Hepatocyte (in vitro differentiated cells): Measurements from ENCODE around the gene PGC. TPM values are rescaled to one million over a fixed set of nuclear protein-coding genes. Genes with fewer than 3 reads are reported as not detected.

Source experiments
- DNase-seq: peaks from one replicate; pipeline ENCODE4 v3.0.0-alpha.2; 2016; ENCODE audit warnings: low spot score
- H2AFZ ChIP-seq: fragments of 200-600 bp; sonication (generic); 2 replicates; pipeline ENCODE4 v1.6.0; 2016; ENCODE audit warnings: antibody characterized with exemption, mild to moderate bottlenecking
- H3K27ac ChIP-seq: fragments of 200-600 bp; sonication (generic); 2 replicates; pipeline ENCODE4 v1.5.1; 2016; ENCODE audit warnings: mild to moderate bottlenecking
- H3K27me3 ChIP-seq: fragments of 200-600 bp; sonication (generic); 2 replicates; pipeline ENCODE4 v1.6.1; 2016
- H3K36me3 ChIP-seq: fragments of 200-600 bp; sonication (generic); replicated peaks from 2 replicates; pipeline ENCODE4 v1.5.1; 2016; ENCODE audit warnings: low read depth; ENCODE audit not compliant: insufficient read depth
- H3K4me1 ChIP-seq: fragments of 200-600 bp; sonication (generic); 2 replicates; pipeline ENCODE4 v1.5.1; 2016; ENCODE audit warnings: mild to moderate bottlenecking, moderate library complexity; ENCODE audit not compliant: insufficient read depth
- H3K4me2 ChIP-seq: fragments of 200-600 bp; sonication (generic); 2 replicates; pipeline ENCODE4 v1.6.0; 2016
- H3K4me3 ChIP-seq: fragments of 200-600 bp; sonication (generic); 2 replicates; pipeline ENCODE4 v1.5.1; 2016; ENCODE audit warnings: mild to moderate bottlenecking
- H3K79me2 ChIP-seq: fragments of 200-600 bp; sonication (generic); 2 replicates; pipeline ENCODE4 v1.6.0; 2017; ENCODE audit warnings: mild to moderate bottlenecking
- H3K9me2 ChIP-seq: fragments of 200-600 bp; sonication (generic); replicated peaks from 2 replicates; pipeline ENCODE4 v1.6.0; 2017; ENCODE audit warnings: mild to moderate bottlenecking; ENCODE audit not compliant: insufficient read depth
- H3K9me3 ChIP-seq: fragments of 200-600 bp; sonication (generic); 2 replicates; pipeline ENCODE4 v1.5.1; 2016; ENCODE audit warnings: low read depth, mild to moderate bottlenecking
- H4K20me1 ChIP-seq: fragments of 200-600 bp; sonication (generic); 2 replicates; pipeline ENCODE4 v1.6.0; 2016; ENCODE audit warnings: mild to moderate bottlenecking; ENCODE audit not compliant: insufficient read depth, poor library complexity, severe bottlenecking
- EZH2 ChIP-seq: fragments of 200-600 bp; sonication (generic); IDR thresholded peaks from 2 replicates; pipeline ENCODE4 v1.6.1; 2016; ENCODE audit warnings: antibody characterized with exemption, mild to moderate bottlenecking, borderline replicate concordance
- EZH2phosphoT487 ChIP-seq: fragments of 200-600 bp; sonication (generic); IDR thresholded peaks from one replicate; pipeline ENCODE4 v1.6.1; 2018; ENCODE audit warnings: antibody characterized with exemption, mild to moderate bottlenecking, low read depth, moderate library complexity; ENCODE audit not compliant: unreplicated experiment, severe bottlenecking
- WGBS: methylation state at CpG from one replicate; pipeline ENCODE4 v1.1.6; 2016; ENCODE audit warnings: low lambda C conversion rate; ENCODE audit errors: missing lambda C conversion rate; 5-methylcytosine and 5-hydroxymethylcytosine counted together
- polyA plus RNA-seq: library from polyadenylated mRNA; unstranded; fragments of >200 nt; fragmentation: Nextera tagmentation; extraction: Ambion mirVana; gene quantifications from 2 replicates; pipeline ENCODE4 v1.2.1, GENCODE V29; 2016
- total RNA-seq: library from RNA; depleted of rRNA; stranded (reverse); fragments of >200 nt; gene quantifications from 2 replicates; pipeline ENCODE4 v1.2.3, GENCODE V29; 2014
- TF ChIP-seq, protein P1 (sequence below): fragments of 200-600 bp; sonication (generic); IDR thresholded peaks from 2 replicates; pipeline ENCODE4 v1.5.1; 2016; ENCODE audit warnings: antibody characterized with exemption, mild to moderate bottlenecking; ENCODE audit not compliant: poor library complexity

Gene PGC
- total and polyA plus RNA-seq, 2 experiments from 2014 or later, result 109 to 114 TPM

GRCh38 chr6:41694815-41695526 is 52.2 kb downstream of the PGC start:
- no peaks in the 10 kb centered on the region for H3K79me2 ChIP-seq
- no peaks in the 10 kb centered on the region for H3K9me3 ChIP-seq
- H3K36me3 ChIP-seq, result no peaks in the 10 kb centered on the region
- H3K27me3 ChIP-seq, result no peaks in the 10 kb centered on the region
- H2AFZ ChIP-seq, result no peak overlapping the region
- DNase-seq, result no peak
- H3K4me3 ChIP-seq, result no peak overlapping the region
- no peaks in the 10 kb centered on the region for H4K20me1 ChIP-seq
- no peaks in the 10 kb centered on the region for H3K4me1 ChIP-seq
- H3K9me2 ChIP-seq, result no peaks in the 10 kb centered on the region
- H3K27ac ChIP-seq, result no peak overlapping the region
- no peak overlapping the region for H3K4me2 ChIP-seq
- TF ChIP-seq EZH2phosphoT487 (no peak), EZH2 (no peak)
- TF ChIP-seq, protein P1, sequence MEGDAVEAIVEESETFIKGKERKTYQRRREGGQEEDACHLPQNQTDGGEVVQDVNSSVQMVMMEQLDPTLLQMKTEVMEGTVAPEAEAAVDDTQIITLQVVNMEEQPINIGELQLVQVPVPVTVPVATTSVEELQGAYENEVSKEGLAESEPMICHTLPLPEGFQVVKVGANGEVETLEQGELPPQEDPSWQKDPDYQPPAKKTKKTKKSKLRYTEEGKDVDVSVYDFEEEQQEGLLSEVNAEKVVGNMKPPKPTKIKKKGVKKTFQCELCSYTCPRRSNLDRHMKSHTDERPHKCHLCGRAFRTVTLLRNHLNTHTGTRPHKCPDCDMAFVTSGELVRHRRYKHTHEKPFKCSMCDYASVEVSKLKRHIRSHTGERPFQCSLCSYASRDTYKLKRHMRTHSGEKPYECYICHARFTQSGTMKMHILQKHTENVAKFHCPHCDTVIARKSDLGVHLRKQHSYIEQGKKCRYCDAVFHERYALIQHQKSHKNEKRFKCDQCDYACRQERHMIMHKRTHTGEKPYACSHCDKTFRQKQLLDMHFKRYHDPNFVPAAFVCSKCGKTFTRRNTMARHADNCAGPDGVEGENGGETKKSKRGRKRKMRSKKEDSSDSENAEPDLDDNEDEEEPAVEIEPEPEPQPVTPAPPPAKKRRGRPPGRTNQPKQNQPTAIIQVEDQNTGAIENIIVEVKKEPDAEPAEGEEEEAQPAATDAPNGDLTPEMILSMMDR, result no peak
- WGBS, result 78% methylated on average over 6 of the region's 6 CpGs

- no peaks in the 10 kb centered on the region for H3K27me3 ChIP-seq
- no peak for DNase-seq
- no peaks in the 10 kb centered on the region for H3K4me1 ChIP-seq
- no peaks in the 10 kb centered on the region for H4K20me1 ChIP-seq
- TF ChIP-seq EZH2phosphoT487 (no peak), EZH2 (no peak)
- TF ChIP-seq, protein P1, result no peak
- no peak overlapping the region for H3K27ac ChIP-seq
- H2AFZ ChIP-seq, result no peak overlapping the region
- H3K9me2 ChIP-seq, result no peaks in the 10 kb centered on the region
- H3K4me2 ChIP-seq, result no peak overlapping the region
- H3K79me2 ChIP-seq, result no peaks in the 10 kb centered on the region
- H3K4me3 ChIP-seq, result no peak overlapping the region
- no peaks in the 10 kb centered on the region for H3K36me3 ChIP-seq
- 82% methylated on average over 9 of the region's 10 CpGs for WGBS
- no peaks in the 10 kb centered on the region for H3K9me3 ChIP-seq
Measured at GRCh38 chr6:41693281-41694240, 53.6 kb downstream of the PGC start.

- H3K4me2 ChIP-seq, result no peak overlapping the region
- H3K27ac ChIP-seq, result no peak overlapping the region
- H3K9me3 ChIP-seq, result no peaks in the 10 kb centered on the region
- H3K36me3 ChIP-seq, result no peaks in the 10 kb centered on the region
- H3K27me3 ChIP-seq, result no peaks in the 10 kb centered on the region
- 97% methylated on average over 2 of the region's 2 CpGs for WGBS
- TF ChIP-seq, protein P1, result no peak
- TF ChIP-seq EZH2phosphoT487 (no peak), EZH2 (no peak)
- no peaks in the 10 kb centered on the region for H3K4me1 ChIP-seq
- H3K79me2 ChIP-seq, result no peaks in the 10 kb centered on the region
- H3K4me3 ChIP-seq, result no peak overlapping the region
- H3K9me2 ChIP-seq, result no peaks in the 10 kb centered on the region
- no peak for DNase-seq
- no peak overlapping the region for H2AFZ ChIP-seq
- no peaks in the 10 kb centered on the region for H4K20me1 ChIP-seq
Measured at GRCh38 chr6:41692730-41693129, 54.5 kb downstream of the PGC start.
